Activated gamma-delta T cell treated with anti-CD3 and anti-CD28 coated beads, Interleukin-2, amount 50 U/mL, for 16 hours (primary cell): ENCODE results near the gene ANXA3.

Experiments
- DNase-seq: peaks from one replicate; pipeline ENCODE4 v3.0.0-alpha.2; 2020; ENCODE audit warnings: low read depth

ANXA3 gene

DNA sequence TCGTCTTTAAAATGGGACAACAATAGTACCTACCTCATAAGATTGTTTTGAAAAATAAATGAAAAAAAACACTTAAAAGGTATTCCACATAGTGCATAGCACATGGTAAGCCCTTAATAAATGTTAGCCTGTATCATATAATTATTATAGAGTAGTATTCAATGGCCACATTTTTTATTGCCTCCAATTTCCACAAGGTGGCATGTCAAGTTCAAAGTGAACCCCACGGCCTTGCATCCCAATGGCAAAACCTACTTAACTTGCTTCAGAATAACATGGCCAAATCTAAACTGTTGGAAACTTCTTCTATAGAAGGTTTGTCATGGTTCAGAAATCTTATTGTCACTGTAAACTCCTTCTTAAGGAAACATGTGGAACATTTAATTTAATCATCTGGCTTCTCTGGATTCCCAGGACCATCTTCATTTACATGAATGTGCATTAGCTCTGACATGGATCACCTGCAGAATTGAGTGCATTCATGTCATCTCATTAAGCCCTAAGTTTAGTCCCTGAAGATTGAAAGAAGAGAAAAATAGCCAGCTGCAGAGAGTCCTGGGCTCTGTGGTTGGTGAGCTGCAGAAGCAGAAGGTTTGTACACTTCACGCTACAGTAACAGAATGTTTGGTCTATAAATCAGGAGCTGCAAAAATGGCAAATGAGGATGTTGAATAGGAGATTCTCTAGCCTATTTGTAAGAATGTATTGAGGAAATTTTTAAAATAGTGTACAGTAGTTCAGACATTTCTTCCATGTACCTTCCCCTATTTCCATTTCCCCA lies 61.0 kb downstream of the ANXA3 start:
- no peak for DNase-seq

DNA sequence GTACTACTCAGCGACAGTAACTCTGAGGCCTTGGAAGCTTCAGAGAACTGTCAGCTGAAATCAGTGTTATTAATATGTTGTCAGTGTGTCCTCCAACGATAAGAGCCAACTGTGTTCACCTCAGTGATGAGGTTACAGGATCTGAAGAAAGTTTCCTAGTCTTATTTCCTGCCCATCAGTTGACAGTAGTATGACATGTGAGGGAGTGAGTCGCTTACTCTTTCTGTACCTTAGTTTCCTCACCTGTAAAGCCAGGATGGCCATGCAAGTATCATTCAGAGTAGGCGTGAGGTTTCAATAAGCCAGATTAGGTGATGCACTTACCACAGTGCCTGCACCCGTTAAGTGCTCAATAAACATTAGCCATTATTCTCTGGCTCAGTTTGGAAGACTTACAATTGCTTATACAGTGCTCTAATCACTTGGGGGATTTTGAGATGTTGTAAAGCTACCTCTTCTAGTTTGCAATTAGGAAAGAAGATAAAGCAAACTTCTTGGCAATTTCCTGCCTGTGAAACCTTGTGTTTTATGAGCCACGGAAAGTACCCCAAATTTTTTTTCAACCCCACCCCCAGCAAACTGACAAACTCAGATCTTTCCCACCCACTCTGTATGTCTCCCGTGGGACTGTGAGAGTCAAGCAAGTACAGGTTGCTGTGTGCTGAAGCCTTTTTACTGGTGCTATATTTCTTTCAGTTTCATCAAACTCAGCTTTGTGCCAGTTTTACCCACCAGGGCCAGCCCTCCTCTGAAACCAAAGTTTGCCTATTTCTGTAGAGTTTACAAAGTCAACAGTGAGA lies 62.2 kb downstream of the ANXA3 start:
- no peak for DNase-seq

DNA sequence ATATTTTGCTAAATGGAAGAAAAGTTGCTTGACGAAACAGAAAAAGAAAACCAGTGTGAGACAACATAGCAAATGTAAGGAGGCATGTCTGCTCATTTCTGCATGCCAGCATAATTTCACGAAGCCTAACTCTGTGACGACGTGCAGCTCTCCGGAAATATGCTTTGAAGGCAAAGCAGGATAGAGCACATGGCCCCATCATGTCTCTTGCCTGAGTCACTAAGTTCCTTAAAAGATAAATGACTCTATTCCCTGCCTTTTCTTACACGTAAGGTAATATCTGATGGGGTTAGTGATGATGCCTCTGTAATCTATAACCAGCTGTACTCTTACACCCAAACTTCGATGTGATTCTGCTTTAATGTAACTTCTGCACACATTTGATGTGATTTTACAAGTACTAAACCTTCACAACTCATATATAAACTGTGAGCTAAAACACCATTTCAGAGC lies 64.5 kb downstream of the ANXA3 start:
- no peak for DNase-seq

DNA sequence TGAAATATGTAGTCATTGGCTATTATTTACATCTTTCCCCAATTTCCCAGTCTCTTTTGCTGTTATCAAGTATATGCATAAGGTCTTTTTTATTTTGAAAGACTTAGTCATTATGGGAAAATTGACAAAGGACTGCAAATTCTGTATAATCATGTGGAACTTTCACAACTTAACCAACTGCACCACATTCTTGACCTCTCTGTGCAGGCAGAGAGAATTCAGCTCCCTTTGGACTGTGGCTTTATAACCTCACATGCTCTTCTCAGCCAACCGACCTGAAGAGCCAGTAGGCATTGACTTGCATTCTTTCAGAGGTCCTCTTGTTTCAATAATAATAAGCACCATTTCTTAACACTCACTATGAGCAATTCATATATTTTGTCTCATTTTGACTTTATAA lies 66.9 kb downstream of the ANXA3 start:
- no peak for DNase-seq

DNA sequence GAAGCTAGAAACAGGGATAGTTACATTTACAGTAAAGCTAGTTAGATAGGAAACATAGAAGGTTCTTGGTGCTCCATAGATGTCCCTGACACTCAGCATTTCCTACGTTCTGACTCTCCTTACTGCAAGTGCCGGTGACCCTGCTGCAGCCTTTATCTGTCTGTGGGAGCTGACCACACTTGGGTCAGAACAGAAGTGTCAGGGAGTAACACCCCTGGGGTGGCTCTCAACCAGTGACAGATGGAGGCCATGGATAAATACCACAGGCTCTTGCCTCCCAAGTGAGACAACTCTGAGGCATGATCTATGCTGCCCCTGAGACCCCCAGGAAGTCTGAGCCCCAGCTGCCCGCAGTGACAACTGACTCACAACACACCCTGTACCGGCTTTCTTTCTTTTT lies 69.8 kb downstream of the ANXA3 start:
- DNase-seq: no peak

DNA sequence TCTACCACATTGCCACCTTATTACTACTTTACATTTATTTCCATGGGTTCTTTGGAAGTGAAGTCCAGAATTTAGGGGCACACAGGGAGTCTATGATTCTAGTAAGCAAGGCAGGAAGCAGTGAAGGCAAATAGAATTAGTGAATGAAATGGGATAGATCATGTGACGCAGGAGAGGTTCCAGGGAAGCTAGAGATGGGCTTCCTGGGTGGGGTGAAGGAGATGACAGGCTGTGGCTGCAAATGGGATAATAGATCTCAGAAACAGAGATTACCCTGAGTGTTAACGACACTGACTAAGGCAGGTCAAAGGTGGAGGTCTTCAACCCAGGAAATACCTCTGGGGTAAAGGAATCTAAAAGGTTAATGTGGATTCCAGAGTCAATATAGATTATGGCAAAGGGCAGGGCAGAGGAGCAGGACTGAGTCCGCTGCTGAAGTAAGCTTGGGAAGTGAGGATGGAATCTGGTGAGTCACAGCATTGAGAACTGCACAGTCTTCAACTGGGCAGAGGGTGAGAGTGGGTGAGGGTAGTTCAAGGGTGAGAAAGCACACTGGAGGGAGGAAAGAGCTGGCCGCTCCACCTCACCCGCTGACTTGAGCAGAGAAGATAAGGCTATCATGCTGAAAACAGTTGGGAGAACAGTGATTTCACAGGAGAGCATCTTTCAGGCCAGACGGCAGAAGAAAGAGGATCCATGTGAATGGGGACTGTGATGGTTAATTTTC lies 70.8 kb downstream of the ANXA3 start:
- DNase-seq: no peak

DNA sequence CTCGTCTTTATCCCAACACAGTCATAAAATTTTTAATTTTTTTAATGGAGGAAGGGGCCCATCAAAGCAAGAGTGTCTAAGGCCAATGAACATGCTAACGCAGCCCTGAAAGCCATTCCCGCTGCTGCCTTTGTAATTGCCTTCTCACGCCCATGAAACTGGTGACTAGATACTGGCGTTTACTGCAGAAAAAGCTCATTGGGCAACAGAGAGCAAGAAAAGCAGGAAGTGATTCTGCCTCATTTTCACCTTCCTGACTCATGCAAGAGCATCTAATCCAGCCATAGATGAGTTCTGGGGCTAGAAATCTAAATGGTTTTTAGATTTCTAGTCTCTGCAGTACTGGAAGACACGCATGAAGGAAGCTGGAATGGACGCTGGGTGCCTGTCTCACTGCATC lies 72.5 kb downstream of the ANXA3 start:
- no peak for DNase-seq

DNA sequence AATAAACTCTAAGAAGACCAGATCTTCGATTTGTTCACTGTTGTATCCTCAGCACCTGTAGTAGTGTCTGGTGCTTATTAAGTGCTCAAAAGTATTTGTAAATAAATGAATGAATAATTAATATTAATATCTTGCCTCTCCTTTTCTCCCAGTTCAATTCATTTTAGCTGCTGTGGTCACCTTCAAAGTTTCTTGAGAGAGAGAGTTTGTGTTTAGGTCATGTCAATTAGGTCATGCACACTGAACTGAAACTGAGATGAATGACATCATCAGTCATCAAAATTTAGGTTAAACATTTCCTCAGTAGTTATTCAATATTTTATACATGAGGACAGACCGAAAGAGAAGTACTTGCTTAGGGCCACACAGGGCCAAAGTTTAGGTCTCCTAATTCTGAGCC lies 73.5 kb downstream of the ANXA3 start:
- DNase-seq: no peak

DNA sequence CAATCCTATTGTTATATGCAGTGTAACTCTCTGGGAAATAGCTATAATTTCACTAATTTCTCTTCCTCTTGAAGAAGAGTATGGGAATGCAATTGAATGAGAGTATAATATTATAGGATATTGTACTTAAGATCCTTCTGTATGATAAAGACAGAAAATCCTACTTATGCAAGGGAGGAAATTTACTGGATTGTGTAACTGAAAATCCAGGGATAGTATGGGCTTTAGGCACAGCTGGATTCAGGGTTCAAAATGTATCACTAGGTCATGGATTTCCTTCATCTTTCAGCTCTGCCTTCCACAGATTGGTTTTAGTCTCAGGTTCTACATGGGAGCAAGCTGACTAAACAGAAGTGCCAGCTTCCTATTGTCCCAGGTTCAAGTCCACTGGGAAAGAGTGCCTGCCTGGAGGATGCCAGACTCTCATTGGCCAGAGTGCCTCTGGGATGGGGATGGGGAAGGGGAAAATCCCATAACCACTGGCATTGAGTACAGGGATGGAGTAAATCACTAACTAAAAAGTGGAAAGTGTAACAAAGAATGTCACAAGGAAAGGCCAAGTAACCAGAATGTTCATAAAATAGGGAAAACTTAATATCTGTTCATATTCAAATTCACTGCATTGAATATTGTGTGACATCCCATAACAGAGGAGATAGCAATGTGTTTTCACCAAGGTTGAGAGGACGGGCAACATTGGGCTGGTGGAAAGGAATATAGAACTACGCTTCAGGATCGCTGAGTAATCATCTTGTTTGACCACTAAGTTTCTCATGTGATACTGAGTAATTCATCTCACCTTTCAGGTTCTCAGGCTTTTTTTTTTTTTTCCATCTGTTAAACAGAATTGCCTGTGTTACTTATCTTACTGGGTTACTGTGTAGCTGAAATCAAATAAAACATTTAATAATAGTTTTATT lies 75.7 kb downstream of the ANXA3 start:
- DNase-seq: no peak

DNA sequence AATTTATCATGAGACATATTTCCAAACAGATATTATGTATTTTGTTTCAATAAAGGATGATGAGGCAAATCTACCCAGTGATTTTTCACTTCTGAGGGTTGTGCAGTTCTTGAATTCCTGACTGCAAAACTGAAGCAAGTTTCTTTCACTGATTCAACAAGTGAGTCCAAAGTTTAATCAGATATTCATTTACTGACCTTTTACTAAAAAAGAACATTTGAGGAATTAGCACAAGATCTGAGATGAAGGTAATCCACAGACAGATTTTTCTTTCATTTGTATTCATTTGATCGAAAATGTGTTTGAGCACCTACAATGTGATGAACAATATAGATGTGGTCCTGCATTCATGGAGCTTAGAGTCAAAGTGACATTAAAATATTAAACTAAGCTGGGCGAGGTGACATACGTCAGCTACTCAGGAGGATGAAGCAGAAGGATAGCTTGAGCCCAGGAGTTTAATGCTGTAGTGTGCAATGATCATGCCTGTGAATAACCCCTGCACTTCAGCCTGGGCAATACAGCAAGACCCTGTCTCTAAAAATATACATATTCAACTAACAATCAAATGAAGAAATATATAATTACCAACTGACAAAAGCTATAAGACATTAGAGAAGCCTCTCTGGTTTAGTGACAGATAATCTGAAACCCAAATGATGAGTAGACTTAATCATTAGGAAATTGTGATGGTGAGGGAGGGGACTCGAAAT lies 76.6 kb downstream of the ANXA3 start:
- DNase-seq: no peak

DNA sequence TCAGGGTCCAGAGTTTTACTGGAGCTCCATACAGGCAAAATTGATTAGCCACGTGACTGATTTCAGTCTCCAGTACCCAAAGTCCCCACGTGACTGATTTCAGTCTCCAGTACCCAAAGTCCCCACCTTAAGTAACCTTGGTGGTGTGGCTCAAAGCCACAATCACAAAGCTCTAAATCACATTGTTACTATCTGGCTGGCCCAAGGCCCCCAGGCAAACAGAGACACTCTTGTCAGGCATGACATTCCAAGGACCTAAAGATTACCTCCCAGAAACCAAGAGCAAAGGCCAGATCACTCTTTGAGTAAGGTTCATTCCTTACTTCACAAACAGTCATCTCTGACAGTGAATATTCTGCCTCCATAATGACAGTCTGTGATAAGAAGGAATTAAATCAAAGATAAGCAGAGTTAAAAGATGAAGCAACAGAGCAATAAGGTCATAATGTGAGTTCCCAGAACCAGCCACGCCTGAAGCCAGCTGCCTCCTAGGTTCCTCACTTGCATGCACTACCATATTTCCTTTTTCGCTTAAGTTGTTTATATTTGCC lies 78.5 kb downstream of the ANXA3 start:
- no peak for DNase-seq

DNA sequence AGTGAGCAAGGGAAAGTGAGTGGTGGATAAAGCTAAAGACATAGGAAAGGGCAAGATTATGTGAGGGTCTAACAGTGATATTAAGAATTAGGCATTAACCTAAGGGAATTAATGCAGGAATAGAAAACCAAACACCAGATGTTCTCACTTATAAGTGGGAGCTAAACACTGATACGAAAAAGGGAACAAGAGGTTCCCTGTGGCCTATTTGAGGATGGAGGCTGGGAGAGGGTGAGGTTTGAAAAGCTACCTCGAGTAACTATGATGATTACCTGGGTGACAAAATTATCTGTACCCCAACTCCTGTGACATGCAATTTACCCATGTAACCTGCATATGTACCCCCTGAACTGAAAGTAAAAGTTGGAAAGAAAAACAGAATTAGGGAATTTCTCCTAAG lies 79.0 kb downstream of the ANXA3 start:
- DNase-seq: no peak

DNA sequence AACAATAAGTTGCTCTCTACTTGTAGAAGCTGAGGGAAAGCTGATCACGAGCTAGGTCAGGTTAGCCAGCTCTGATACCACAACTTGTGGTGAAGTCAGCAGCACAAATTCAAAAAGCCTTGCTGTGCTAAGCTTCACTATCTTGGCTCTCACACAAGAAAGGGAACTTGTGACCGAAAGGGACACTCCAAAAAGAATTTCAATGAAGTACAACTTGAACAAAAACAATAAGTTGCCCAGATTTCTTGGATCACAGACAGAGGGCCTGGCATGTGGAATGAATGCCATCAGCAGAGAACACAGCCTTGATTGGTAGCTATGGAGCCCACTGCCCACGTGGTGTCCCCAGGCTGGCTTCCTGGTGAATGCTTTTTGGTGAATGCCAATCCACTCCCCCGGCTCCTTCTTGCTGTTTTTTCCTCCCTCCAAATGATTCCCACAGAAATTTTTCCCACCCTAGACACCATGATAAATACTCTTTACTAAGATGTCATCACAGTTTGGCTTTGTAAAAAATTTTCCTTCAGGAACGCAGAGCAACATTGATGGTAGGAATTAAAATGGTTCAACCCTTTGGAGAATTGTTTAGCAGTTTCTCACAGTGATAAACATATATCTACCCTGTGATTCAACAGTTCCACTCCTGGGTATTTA lies 82.6 kb downstream of the ANXA3 start:
- no peak for DNase-seq

DNA sequence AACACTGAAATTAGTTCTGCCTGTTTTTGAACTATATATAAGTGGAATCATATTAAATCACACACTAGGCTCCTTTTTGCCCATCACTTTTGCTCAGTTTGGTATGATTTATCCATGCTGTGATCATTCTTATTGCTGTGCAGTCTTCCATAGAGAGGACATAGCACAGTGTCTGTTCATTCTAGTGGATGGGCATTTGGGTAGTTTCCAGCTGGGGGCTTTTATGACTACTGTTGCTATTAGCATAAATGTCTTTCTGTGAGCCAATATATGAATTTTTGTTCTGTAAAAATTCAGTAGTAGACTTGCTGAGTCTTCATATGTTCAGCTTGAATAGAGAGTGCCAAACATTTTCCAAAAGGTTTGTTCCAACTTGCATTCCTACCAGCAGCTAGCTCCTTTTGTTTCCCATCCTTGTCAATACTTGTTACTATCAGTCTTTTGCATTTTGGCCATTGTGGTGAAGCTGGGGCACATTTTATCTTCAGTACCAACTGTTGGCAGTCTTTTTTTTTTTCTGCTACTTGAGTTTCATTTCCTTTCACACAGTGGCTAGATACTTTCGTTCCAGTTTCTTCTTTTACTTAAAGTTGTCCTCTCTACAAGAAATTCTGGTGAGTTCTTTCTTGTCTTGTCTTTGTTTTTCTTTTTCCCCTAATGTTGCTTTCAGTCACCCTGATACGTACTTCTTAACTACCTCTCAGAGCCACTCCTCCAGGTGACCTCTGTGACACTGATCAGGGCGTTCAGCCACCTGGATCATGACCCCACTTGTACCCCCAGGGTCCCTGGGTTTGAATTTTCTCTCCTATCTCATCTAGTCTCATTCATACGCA lies 87.0 kb downstream of the ANXA3 start:
- no peak for DNase-seq

DNA sequence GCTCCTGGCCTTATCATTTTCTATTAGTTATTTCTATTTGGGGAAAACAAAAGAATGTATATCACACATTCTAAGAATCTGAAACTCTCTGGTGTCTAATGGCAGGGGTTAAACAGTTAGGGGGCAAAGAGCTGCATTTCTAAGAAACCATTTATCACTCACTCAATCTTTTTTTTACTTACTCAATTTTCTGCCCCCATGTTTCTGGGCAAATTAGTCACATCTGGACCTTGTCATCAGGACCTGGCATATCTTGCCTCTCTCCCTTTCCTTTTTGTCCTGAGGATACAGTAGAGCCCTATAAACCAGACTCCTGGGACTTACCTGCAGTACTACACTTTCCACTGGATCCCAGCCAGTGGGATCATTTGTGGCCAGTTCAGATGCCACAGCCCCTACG lies 89.1 kb downstream of the ANXA3 start:
- no peak for DNase-seq

DNA sequence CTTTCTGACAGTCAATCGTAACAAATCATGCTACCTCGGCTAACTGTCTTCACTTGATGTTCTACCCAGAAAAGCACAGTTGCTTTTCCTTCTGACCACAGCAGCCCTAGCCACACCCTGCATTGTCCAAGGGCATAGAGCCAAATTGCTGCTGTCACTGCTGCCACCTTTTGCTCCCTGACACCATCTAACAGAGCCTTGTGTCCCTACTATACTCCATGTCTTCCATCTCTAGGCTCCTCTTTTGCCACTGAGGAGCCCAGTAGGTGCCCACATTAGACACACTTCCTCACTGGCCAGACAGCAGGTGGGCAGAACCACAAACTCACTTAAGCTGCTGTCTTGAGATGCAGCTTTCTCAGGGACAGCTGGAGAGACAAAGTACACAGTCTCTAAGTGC lies 91.4 kb downstream of the ANXA3 start:
- DNase-seq: no peak

DNA sequence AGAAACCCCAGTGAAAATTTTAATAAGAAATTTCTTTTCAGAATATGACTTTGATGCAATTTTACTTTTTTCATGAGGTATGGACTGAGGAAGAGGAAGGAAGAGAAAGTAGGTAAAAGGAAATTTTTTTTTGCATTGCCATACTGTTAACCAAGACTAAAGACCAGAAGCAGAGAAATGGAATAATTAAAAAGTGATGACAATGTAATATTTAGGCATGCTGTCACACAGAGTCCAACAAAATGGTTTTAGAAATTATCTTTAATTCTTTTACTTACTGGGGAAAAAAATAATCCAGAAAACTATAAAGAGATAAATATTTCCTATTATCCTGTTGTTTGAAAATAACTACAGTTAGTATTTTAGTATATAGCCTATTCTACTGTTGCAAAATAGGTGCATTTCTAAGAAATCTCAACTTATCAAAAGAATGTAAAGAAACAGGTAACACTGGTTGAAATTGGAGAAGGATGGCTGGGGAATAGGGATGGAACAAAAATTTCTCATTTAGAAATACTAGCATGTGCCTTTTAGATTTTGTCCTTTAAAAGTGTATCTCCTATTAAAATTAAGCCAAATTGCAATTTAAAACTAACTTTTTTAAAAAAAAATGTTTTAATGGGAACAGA lies 92.6 kb downstream of the ANXA3 start:
- no peak for DNase-seq

DNA sequence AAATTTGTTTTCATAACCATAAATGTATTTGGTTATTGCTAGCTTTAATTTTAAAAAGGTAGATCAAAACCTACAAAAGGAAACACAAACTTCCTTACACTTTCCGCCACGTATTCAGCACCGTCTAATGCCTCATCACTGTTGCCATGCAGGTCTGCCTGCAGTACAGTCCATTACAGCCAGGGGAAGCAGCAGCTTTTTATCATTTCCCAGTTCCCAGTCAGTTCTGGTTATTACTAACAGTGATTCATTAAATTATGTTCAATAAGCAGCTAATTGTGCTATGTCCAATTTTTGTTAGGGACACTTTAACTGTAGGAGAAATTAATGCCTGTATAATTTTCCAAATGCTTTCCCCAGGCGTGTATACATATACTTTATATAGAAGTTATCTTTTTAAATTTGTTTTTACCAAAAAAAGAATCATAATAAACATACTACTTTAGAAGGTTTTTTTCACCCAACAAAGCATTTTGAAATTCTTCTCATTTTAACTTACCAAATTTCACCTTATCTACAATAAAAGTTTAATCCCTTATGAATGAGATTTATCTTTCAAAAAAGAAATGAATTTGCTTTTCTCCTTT lies 93.3 kb downstream of the ANXA3 start:
- peak; percentile 3 for DNase-seq
